ENCODE measurements around the gene SLAIN2.

DNA sequence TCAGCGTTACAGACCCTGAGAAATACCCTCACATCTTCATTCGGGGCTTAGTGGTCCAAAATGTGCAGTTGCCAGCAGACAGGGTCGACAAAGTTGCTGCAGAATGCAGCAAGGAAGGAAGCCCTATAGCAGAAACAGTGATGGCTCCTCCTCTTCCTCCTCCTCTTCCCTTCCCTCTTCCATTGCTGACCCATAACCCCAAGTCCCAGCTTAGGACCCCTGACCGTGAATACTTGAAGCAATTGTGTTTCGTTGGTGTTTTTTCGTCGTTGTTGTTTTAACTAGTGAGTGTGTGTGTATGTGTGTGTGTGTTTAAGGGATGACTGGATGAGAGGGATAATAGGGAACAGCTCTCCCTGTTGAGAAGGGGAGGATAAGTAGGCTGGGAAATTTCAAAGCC lies 69.5 kb downstream of the SLAIN2 start:
- TF ChIP-seq, protein P1, sequence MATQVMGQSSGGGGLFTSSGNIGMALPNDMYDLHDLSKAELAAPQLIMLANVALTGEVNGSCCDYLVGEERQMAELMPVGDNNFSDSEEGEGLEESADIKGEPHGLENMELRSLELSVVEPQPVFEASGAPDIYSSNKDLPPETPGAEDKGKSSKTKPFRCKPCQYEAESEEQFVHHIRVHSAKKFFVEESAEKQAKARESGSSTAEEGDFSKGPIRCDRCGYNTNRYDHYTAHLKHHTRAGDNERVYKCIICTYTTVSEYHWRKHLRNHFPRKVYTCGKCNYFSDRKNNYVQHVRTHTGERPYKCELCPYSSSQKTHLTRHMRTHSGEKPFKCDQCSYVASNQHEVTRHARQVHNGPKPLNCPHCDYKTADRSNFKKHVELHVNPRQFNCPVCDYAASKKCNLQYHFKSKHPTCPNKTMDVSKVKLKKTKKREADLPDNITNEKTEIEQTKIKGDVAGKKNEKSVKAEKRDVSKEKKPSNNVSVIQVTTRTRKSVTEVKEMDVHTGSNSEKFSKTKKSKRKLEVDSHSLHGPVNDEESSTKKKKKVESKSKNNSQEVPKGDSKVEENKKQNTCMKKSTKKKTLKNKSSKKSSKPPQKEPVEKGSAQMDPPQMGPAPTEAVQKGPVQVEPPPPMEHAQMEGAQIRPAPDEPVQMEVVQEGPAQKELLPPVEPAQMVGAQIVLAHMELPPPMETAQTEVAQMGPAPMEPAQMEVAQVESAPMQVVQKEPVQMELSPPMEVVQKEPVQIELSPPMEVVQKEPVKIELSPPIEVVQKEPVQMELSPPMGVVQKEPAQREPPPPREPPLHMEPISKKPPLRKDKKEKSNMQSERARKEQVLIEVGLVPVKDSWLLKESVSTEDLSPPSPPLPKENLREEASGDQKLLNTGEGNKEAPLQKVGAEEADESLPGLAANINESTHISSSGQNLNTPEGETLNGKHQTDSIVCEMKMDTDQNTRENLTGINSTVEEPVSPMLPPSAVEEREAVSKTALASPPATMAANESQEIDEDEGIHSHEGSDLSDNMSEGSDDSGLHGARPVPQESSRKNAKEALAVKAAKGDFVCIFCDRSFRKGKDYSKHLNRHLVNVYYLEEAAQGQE (IDR thresholded peaks at IDR 0.05; ENCODE audit: insufficient read depth in 1 of 2, low read depth in 2 of 2, low read length in 2 of 2): no peak
- TF ChIP-seq TAF1 (IDR thresholded peaks at IDR 0.05; ENCODE audit: borderline replicate concordance, insufficient read depth, low read length): no peak
- TF ChIP-seq POLR2AphosphoS5 (IDR thresholded peaks at IDR 0.05; ENCODE audit: low read depth, low read length): no peak
- no peak for TF ChIP-seq SIN3A (IDR thresholded peaks at IDR 0.05; ENCODE audit: borderline replicate concordance, insufficient read depth, low read length)

Data from PFSK-1 (cell line).